Stimulated activated CD4-positive, alpha-beta T cell treated with anti-CD3 and anti-CD28 coated beads, TNF-alpha, amount 100 ng/mL, for 24 hours (primary cell): ENCODE results near the gene CDKN1B.
"Not testable (repeated sequence)": the region's sequence is repeated elsewhere in the genome, so short reads cannot be mapped to it uniquely, and the experiment has no call there.

ENCODE experiments used
- DNase-seq, 3 experiments: peaks; one replicate each; pipeline ENCODE4 v3.0.0-alpha.2; 2020; ENCODE audit warnings: low read depth in 3 of 3

Gene CDKN1B

DNA sequence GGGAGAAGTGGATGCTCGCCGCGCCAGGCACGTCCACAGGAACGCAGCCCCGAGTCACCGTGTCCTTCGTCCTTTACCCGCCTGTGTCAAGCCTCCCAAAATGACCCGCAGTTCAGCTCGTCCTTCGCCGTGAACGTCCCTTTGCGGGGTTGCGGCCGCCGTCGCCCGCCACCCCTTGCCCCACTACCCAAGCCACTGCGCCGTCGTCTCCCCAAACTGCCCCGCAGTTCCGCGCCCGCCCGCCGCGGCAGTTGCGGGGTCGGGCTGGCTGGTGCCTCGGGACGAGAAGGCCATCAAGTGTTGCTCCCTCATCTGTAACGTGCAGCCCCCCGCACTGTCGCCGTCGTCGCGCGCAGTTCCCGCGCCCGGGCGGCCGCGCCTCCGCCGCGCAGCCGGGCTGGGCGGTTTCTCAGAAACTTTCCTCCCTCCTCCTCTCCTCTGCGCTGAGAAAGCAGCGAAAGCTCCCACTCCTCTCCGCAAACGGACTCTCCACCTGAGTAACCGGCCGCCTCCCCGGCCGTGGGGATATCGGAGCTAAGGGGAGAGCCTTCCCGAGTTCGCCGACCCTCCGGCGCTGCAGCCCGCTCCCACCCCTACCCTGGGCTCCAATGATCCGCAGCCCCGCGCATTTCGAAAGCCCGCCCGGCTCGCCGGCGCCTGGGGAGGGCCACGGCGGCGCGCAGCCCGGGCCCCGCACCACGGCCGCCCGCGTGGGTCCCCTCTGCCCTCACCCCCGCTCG is 6.7 kb downstream of the CDKN1B start:
- peak in 1 of 3 experiments; percentile 33 for DNase-seq

DNA sequence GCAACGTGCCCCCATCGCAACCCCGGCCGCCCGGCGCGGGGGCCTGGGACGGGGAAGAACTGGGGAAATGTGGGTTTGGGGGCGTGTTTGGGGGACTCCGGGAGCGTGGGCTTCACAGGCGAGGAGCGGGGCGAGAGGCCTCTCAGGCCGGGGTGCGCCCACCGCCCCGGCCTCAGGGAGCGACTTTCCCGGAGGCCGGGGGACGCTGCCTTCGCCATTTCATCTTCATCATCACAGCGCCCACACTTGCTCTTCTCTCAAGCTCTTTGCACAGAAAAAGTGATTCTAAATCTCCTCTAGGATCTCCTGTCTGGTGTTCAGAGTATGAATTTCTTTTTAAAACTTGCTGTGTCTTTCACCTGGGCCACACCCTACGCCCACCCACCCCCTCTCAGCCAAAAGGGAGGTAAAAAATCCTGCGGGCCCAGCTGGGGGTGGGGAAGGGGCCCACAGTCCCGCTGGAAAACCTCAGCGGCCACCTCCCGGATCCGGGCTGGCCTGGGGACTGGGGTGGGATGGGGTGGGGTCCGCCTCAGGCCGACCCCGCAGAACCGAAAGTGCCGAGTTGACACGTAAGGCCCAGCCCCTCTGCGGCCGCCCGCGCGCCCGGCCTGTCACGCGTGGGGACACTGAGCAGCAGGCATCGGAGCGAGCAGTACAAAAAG is 7.4 kb downstream of the CDKN1B start:
- DNase-seq = peak in 1 of 3 experiments; percentile 50

DNA sequence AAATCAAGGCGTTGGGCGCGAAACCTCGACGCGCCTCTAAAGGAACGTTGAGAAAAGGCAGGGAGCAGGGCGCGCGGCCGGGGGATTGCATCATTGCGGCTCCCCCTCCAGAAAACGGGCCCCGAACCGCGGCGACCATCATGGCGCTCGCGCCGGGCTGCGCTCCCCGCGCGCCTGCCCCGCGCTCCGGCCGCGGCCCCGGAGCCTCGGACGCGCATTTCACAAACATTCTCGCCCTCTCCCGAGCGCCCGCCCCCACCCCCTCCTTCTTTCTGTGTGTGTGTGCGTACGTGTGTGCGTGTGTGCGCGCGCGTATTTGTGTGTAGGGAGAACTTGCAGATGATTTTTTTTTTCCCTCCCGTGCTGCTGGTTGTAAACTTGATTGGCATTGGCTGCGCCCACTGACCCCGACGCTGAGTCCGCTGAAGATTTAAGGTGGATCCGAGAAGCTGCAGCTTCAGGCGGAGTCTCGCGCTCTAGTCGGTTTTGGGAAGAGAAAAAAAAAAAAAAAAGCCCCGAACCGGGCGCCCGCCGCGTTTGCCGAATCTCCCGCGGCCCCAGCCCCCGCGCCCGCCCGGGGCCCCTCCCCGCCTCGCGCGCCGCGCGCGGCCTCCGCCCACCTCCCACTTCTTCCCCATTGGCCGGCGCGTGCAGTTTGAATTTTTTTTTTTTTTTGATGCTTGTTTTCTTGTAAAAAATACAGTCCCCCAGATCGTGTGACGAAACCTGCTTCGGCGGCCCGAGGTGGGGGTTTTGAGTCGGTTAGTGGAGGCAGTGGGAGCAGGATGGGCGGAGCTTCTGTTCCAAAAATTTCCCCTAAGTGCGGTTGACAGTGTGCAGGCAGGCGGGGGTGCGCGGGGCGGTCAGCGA is 8.2 kb downstream of the CDKN1B start:
- peak; percentile 73 to 93 (median 85) for DNase-seq

DNA sequence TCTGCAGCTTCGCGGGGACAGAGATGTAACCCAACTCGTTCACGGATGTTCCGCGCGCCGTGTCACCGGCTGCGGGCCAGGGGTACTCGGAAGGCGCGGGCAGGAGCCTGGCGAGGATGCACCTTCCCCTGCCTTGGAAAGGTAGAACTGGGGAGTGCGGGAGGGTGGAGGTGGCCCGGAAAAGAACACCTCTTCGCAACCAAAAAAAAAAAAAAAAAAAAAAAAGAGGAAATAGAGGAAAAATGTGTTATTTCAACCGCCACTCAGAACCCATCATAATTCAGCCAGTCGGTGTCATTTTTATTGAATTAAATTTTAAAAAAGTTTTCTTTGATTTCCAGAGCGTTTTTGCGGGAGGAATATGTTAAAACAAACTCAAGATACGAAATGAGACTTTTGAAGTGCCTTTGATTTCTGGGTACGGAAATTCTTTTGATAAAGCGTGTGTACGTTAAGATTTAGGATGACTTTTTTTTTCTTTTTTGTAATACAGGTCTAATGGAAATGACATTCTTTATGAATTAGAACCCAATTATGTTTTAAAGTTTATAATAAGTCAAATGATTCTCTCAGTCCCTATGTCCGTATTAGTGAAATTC is 8.9 kb downstream of the CDKN1B start:
- DNase-seq = no peak

DNA sequence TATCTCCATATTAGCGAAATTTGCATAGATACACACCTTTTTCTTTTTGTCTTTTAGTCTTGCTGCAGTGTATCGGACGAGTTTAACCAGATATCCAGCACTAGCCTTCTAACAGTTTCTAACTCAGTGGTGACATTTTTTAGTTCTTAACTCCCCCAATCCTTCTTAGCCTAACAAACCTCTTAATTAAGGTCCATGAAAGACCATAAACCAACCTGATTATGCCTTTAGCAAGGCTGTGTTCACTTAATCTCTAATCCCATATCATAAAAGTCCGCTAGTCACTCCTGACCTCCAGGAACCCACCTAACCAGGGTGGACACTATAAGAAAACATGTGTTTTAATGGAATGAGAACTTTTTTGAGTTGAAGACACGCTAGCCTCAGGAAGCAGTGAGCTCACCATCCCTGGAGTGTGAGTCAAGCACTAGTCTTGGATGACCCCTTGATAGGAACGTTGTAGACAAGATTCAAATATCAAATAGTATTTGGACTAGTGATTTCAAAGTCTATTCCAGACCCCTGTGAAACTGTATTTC is 9.5 kb downstream of the CDKN1B start:
- DNase-seq = no peak

DNA sequence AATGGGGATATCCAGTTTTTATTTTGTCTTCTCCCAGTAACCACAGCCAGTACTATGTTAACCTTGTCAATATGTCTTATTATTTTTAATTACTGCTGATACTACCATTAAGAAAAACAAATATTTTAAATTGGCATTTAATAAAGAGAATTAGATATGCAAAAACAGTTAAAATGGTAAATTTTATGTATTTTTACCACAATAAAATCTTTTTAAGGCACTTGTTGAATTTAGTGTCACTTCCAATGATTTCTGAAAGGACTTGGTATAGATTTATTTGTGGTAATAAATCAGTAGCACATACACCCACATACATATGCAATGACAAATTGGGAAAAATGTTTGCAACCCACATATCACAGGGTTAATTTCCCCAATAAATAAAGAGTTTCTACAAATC is 14.0 kb downstream of the CDKN1B start:
- DNase-seq = no peak

DNA sequence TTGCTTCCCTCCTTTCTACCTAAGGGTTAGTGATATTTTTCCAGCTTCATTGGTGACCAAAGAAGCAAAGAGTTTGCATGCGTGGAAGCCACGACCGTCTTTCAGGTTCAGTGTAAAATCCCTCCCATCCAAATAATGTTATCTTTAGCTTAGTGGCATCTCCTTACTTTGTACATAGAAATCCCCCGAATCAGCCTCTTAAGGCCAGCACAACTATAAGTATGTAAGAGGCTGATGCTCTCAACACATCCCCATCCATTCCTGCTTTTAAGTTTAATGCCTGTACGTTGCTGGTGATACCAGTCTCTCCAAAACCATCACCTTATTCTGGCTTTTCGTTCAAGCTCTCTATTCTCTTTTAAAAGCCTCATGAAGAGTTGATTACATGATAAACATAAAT is 14.6 kb downstream of the CDKN1B start:
- no peak for DNase-seq

DNA sequence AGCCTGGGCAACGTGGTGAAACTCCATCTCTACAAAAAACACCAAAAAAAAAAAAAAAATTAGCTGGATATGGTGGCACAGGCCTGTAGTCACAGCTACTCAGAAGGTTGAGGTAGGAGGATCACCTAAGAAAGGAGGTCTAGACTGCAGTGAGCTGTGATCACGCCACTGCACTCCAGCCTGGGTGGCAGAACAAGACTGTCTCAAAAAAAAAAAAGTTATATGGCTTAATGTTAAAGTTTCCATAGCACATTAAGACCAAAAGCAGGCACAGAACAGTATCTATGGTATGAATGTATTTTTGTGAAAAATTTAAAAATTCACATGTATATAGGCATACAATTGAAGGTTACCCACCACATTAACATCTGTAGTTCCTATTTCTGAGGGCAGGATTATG is 15.9 kb downstream of the CDKN1B start:
- no peak for DNase-seq

DNA sequence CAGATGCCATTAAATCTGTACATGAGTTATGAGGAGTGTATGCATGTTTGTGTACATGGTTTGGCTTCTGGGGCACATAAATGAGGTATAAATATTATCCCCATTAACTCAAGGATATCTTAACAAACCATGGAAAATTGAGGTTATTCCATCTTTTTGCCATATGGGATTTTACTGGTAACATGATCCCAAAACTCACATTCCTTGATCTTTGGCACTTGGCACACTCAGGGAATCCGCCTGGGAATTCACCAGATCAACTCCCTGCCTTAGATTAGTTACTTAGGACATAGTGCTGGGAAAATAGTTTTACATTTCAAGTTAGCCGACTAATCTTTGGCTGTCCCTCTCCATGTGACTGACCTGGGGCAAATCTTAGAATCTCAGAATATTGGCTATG is 16.9 kb downstream of the CDKN1B start:
- DNase-seq = no peak

DNA sequence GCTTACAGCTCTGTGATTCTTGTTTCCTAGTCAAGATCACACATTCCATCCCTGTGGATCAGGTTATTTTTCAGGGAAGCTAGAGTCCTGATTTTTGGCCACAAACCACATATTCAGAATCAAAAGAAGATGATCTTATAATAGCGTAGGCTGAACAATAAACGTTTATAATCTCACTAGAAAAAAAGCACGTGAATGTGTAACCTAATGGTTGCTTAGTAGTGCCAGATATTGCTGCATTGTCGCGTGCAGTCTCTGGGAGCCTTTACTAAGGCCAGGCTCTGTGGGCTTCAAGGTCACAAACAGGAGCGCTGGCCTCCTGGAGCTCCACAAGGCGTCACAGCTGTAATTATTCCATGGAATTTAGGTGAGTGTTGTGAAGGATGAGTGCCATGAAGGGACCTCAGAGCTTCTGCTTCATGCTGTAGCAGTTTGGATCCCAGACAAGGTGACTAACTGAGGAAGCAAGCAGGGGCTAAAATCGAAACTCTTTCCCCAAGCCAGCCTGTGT is 17.4 kb downstream of the CDKN1B start:
- no peak for DNase-seq

DNA sequence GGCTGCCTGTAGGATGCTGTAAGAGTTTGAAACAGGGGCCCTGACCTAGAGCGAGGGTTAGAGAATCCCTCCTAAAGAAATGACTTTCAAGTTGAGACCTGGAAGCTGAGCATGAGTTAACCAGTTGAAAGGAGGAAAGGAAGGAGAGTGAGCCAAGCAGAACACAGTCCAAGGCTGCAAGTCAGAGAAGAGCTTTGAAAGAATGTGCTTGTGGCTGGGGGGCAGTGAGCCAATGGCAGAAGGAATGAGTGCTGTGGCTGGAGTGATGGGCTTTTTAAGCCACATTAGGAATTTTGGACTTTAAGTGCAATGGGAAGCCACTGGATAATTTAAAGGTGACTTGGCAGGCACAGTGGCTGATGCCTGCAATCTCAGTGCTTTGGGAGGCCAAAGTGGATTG is 18.1 kb downstream of the CDKN1B start:
- DNase-seq = no peak

DNA sequence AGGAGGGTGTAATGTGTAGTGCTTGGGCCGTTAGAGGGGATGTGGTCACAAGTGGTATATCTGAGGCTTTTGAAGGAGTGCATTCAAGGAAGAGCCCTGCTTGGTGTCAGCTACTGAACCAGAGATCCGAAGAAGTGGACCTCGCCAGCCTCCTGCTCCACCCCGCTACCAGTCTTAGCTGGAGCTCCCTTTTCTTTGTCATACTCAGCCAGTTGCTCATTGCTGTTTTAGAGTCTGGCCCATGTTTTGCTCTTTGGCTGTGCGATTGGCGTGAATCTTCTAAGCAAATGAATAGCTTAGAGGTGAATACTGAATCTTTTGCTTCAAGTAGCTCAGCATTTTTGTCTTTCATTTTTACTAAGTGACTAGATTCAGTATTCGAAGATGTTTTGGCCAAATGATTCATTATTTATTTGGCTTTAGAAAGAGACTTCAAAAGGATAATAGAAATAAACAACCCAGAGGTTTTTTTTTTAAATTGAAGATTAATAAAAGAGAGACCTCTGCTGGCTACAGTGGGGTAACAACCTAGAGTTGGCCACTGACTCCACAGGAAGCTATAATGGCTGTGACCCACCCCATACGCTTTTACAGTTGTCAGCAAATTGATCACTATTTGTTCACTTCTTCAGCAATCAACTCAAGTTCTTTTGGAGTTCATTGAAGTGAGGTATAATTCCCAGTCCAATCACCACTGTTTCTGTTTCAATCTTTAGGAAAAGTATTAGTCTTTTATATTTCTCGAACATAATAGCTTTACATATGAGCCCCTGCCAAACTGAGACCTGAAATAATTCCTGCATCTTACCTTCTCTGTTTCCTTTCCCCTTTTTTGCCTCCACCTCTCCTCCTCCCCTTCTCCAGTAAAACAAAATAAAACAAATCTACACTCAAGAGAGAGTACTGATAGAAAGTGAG is 19.9 kb downstream of the CDKN1B start:
- DNase-seq = no peak

DNA sequence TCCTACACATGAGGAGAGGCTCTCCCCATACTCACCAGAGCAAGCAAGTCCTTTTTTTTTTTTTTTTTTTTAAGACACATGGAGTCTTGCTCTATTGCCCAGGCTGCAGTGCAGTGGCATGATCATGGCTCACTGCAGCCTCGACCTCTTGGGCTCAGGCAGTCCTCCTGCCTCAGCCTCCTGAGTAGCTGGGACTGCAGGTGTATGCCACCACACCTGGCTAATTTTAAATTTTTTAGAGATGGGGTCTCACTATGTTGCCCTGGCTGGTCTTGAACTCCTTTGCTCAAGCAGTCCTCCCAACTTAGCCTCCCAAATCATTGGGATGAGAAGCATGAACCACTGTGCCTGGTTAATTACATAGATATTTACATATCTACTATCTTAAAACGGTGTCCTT is 21.0 kb downstream of the CDKN1B start:
- DNase-seq = not testable (repeated sequence)

DNA sequence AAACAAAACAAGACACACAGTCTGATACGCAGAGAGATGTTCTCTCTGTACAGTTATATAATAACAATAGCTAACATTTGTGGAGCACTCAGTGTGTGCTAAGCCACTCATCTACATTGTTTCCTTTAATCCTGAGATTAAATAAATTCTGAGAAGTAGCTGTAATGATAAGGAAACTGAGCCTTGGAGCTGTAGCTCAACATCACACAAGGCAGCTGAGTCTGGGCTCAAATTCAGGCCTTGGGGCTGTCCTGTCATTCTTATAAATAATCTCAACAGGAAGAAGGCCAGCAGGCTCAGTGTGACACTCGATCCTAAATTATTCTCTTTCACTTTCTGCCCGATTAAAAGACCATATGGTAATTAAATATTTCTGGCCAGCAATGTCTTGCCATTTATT is 24.5 kb downstream of the CDKN1B start:
- no peak for DNase-seq

DNA sequence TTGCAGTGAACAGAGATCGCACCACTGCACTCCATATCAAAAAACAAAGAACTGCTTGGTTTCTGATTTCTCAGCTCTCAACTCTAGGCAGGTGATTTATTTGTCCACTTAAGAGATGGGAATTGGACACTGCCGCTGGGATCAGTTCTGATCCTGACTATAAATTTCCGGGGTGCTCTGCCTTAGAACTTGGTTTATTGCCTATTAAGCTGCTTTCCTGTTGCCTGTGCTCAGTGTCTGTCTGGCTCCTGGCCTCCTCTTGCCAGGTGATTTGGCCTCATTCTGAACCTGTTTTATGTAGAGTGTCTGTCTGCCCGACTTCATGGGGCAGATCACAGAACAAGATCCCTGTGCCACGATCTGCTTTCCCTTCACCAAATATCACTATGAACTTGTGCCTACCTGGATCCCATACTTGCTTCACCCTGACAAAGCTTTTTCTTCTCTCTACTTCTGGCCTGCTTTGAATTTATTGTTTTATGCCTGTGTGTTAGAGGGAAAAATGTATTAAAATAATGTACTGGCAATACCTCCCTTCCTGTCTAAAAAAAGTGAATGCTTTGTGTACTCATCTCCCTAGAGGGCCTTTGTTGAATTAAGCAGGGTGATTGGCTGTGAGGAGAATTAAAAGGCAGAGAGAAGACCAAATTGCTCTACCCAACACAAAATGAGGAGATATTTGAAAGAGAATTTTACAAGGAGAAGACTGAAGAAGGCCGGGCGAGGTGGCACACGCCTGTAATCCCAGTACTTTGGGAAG is 27.6 kb downstream of the CDKN1B start:
- no peak for DNase-seq

DNA sequence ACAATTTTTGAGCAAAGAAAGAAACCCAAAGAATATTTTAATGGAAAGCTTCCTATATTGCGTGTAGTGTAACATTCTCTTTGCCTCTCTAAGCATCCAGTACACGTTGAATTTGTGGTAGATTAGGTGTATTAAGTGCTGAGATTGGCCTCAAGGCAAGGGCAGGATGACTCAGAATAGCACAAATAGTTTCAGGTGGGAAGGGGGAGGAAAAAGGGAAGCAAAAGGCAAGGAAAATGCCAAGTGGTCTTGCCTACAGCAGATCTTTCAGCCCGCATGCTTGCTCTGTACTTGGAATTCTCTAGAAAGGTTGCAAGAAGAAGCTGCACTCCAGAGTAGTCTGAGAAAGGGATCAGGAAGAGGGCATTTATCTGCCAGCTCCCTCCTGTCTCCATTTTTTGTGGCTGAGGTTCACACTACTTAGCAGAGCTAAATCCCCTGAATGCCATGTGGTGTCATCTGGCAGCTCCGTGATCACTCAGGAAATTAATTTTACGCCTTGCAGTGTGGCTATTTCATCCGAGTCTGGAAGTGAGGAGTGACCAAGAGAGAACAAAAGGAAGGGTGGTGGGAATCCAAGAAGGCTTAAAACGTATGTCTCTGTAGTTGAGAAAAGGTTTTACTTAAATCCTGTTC is 28.5 kb downstream of the CDKN1B start:
- no peak for DNase-seq

DNA sequence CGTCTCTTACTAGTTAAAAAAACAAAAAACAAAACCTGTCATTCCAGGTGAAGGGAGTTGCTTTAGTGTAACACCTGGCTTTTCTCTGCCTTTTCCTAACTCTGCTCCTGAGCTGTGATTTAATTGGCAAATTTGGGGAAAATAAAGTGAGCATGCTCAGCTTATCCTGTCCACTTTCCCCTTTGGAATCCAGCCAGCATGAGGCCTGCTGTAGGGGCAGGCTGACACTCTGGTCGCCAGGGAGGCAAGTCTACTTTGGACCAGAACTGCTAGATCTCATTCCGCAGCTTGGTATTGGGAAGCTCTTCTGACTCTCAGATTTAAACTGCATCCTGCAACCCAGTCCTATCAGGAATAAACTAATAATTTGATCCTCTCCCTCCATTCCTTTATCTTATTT is 30.1 kb downstream of the CDKN1B start:
- DNase-seq = no peak

DNA sequence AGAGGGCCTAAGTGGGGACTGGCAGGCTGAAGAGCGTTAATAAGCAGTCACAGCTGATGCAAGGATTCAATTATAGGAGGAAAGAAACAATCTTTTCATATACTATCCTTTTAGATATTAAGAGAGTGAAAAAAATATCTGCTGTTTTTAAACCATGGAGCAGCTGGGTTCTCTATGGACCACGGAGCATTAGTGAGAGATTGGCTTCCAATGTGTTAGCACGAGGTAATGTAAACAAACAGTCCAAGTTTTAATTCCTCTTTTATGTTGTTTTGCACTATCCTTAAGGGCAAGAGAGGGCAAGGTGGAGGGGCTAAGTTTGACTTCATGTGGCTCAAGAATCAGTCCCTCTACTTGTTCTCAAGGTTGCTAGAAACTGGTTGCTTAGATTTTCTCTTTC is 30.9 kb downstream of the CDKN1B start:
- DNase-seq = no peak

DNA sequence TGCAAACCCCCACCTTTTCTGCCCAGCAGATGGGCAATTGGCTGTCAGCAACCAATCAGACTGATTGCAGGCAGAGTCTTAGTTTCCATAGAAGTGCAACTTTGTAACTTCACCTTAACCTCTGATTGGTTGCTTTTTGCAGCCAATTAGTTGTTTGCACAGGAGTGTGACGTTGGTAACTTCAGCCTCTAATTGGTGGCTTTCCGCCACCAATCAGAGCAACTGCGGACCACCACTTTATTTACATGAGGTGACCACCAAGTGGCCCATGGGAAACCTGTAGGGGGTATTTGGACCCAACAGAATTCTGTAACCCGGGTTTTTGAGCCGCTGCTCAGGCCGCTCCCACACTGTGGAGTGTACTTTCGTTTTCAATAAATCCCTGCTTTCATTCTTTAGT is 32.3 kb downstream of the CDKN1B start:
- DNase-seq = no peak
